Stimulated activated CD4-positive, alpha-beta T cell treated with anti-CD3 and anti-CD28 coated beads, TNF-alpha, amount 100 ng/mL, for 48 hours (primary cell): Measurements from ENCODE around the gene TRABD2A.
"Not testable (repeated sequence)": the region's sequence is repeated elsewhere in the genome, so short reads cannot be mapped to it uniquely, and the experiment has no call there.

Experiments
- DNase-seq, 3 donors: peaks; one replicate each; pipeline ENCODE4 v3.0.0-alpha.2; 2020; ENCODE audit warnings: low read depth in 3 of 3

TRABD2A gene

GRCh38 chr2:84778911-84779690, 101.8 kb downstream of the TRABD2A start:
- no peak for DNase-seq

GRCh38 chr2:84776011-84776410, 104.9 kb downstream of the TRABD2A start:
- DNase-seq, result no peak

GRCh38 chr2:84773562-84773961, 107.3 kb downstream of the TRABD2A start:
- not testable (repeated sequence) for DNase-seq
